Left lung (tissue), 10 donors: Measurements from ENCODE around the gene DNAJC5. TPM values are rescaled to one million over a fixed set of nuclear protein-coding genes. Genes with fewer than 3 reads are reported as not detected.
"Not testable (repeated sequence)": the region's sequence is repeated elsewhere in the genome, so short reads cannot be mapped to it uniquely, and the experiment has no call there.

ENCODE experiments used
- ATAC-seq: fragments of 200-7000 bp; cut with Tn5 transposase; one replicate; pipeline ENCODE4 v1.9.1; 2020; ENCODE audit warnings: moderate library complexity
- DNase-seq, 4 donors: peaks; one replicate each; pipeline ENCODE4 v3.0.0-alpha.2; 2013 to 2020
- H3K27ac ChIP-seq, 2 donors: fragments of 200-600 bp; sonication (generic) in 1 of 2; one replicate each; pipeline versions ENCODE4 v1.5.0 to v1.8.0; 2020 to 2021
- H3K27me3 ChIP-seq, 2 donors: fragments of 200-600 bp; sonication (generic) in 1 of 2; one replicate each; pipeline versions ENCODE4 v1.5.0 to v1.8.0; 2020 to 2021
- H3K36me3 ChIP-seq, 2 donors: fragments of 200-600 bp; sonication (generic) in 1 of 2; one replicate each; pipeline versions ENCODE4 v1.5.0 to v1.8.0; 2020 to 2021
- H3K4me1 ChIP-seq, 2 donors: fragments of 200-600 bp; one replicate each; pipeline ENCODE4 v1.8.0; 2021
- H3K4me3 ChIP-seq, 2 donors: fragments of 200-600 bp; sonication (generic) in 1 of 2; one replicate each; pipeline versions ENCODE4 v1.5.0 to v1.8.0; 2020 to 2021; ENCODE audit warnings: mild to moderate bottlenecking in 1 of 2
- H3K9me3 ChIP-seq, 2 donors: fragments of 200-600 bp; sonication (generic) in 1 of 2; one replicate each; pipeline versions ENCODE4 v1.5.0 to v1.8.0; 2020 to 2021
- CTCF ChIP-seq, 2 donors: fragments of 200-600 bp; sonication (generic) in 1 of 2; IDR thresholded peaks; one replicate each; pipeline versions ENCODE4 v1.5.0 to v1.8.0; 2021; ENCODE audit warnings: antibody characterized with exemption in 2 of 2
- intact Hi-C, 2 donors: fragments of 100-400 bp; cut with DNase I; formaldehyde crosslinking; loops; one replicate each; pipeline versions ENCODE4 v1.11.2 to v1.14.2; 2022
- polyA plus RNA-seq, 6 donors: library from polyadenylated mRNA; unstranded; fragments of 120-200 nt; gene quantifications; one replicate each; pipeline ENCODE4 v1.2.1, GENCODE V29; 2013; ENCODE audit not compliant: insufficient read length in 6 of 6
- total RNA-seq, 2 donors: library from RNA; stranded (reverse); fragmentation: NEBNext Ultra II Directional; extraction: Animal tissue kit (Norgen Biotek cat#: 25700); gene quantifications; one replicate each; pipeline ENCODE4 v1.2.1, GENCODE V29; 2021
- donor health status: DM: no; HTN: yes; CAD: no.
- donor health status: DM: no; HTN: no; CAD: no.

Gene DNAJC5
- total and polyA plus RNA-seq, 8 donors = 17.5 to 59.5 (median 25.3) TPM

GRCh38 chr20:63972312-63973159 lies 77.6 kb downstream of the DNAJC5 start:
- no peaks in the 10 kb centered on the region for H3K9me3 ChIP-seq
- H3K27me3 ChIP-seq = peaks cover 0 to 6% of the 10 kb centered on the region in 2 donors
- H3K27ac ChIP-seq = peak overlapping the region in 1 of 2 donors; percentile 48
- no peak overlapping the region for H3K4me3 ChIP-seq
- intact Hi-C loops = no loop called here
- DNase-seq = peak in 1 of 4 donors; percentile 32
- H3K36me3 ChIP-seq = peaks cover 0 to 7% of the 10 kb centered on the region in 2 donors
- no peak for TF ChIP-seq CTCF (IDR thresholded peaks at IDR 0.05)
- no peak for ATAC-seq
- H3K4me1 ChIP-seq = peaks cover 19 to 29% of the 10 kb centered on the region in 2 donors

GRCh38 chr20:63973160-63973479 lies 78.2 kb downstream of the DNAJC5 start:
- H3K9me3 ChIP-seq = no peaks in the 10 kb centered on the region
- DNase-seq (peak in 1 of 4 donors; percentile 13), ATAC-seq (no peak)
- H3K4me3 ChIP-seq = peak overlapping the region in 1 of 2 donors; percentile 26
- no peak overlapping the region for H3K27ac ChIP-seq
- peaks cover 19 to 35% of the 10 kb centered on the region in 2 donors for H3K4me1 ChIP-seq
- peaks cover 0 to 4% of the 10 kb centered on the region in 2 donors for H3K36me3 ChIP-seq
- H3K27me3 ChIP-seq = peaks cover 0 to 6% of the 10 kb centered on the region in 2 donors
- intact Hi-C loops = no loop called here
- TF ChIP-seq CTCF (IDR thresholded peaks at IDR 0.05) = no peak

- Histone ChIP-seq H3K4me3 (peak overlapping the region; percentile 16 to 26), H3K4me1 (peaks cover 15 to 35% of the 10 kb centered on the region in 2 donors), H3K27ac (peak overlapping the region; percentile 10 to 51), H3K27me3 (peaks cover 0 to 6% of the 10 kb centered on the region in 2 donors), H3K36me3 (peaks cover 0 to 4% of the 10 kb centered on the region in 2 donors), H3K9me3 (no peaks in the 10 kb centered on the region)
- peak; percentile 86 to 98 (median 92) for DNase-seq
- peak; percentile 93 for ATAC-seq
- intact Hi-C loops = no loop called here
- peak; percentile 98 to 99 for TF ChIP-seq CTCF (IDR thresholded peaks at IDR 0.05)
These were observed 78.9 kb downstream of the DNAJC5 start for GRCh38 chr20:63973636-63974401.

- no peaks in the 10 kb centered on the region for H3K9me3 ChIP-seq
- H3K4me3 ChIP-seq = no peak overlapping the region
- DNase-seq (peak in 1 of 4 donors; percentile 51), ATAC-seq (no peak)
- peaks cover 0 to 4% of the 10 kb centered on the region in 2 donors for H3K36me3 ChIP-seq
- peaks cover 0 to 6% of the 10 kb centered on the region in 2 donors for H3K27me3 ChIP-seq
- TF ChIP-seq CTCF (IDR thresholded peaks at IDR 0.05) = no peak
- H3K27ac ChIP-seq = no peak overlapping the region
- H3K4me1 ChIP-seq = peaks cover 12 to 31% of the 10 kb centered on the region in 2 donors
- intact Hi-C loops = no loop called here
These were observed 79.7 kb downstream of the DNAJC5 start for GRCh38 chr20:63974402-63975200.

GRCh38 chr20:63976511-63976910 lies 81.6 kb downstream of the DNAJC5 start:
- H3K27me3 ChIP-seq, H3K9me3 ChIP-seq, H3K27ac ChIP-seq, H3K4me3 ChIP-seq, H3K36me3 ChIP-seq, intact Hi-C loops, ATAC-seq: not testable (repeated sequence)
- H3K4me1 ChIP-seq = peaks cover 18 to 40% of the 10 kb centered on the region in 2 donors
- DNase-seq = peak in 1 of 4 donors; percentile 4
